B cell (primary cell): ENCODE measurements around the gene SLC7A6. TPM values are rescaled to one million over a fixed set of nuclear protein-coding genes. Genes with fewer than 3 reads are reported as not detected.

Experiments used
- ATAC-seq: fragments of 200-7000 bp; cut with Tn5 transposase; one replicate; pipeline ENCODE4 v1.10.0; 2021; ENCODE audit warnings: low read depth, mild to moderate bottlenecking, moderate number of reproducible peaks, moderate library complexity
- CTCF ChIA-PET: fragments of 350-600 bp; sonication (Branson Sonifier 250); formaldehyde crosslinking; loops from one replicate; lab custom pipeline; 2021; ENCODE audit warnings: antibody characterized with exemption, inconsistent platforms; lab: Charles Lee
- POLR2A ChIA-PET: fragments of 350-600 bp; sonication (Branson Sonifier 250); formaldehyde crosslinking; loops from one replicate; lab custom pipeline; 2021; ENCODE audit warnings: antibody characterized with exemption; lab: Charles Lee
- DNase-seq: peaks from one replicate; pipeline ENCODE4 v3.0.0; 2013
- H2AFZ ChIP-seq: 2 replicates; pipeline ENCODE4 v1.6.1; 2012; ENCODE audit warnings: mild to moderate bottlenecking, low read depth, low read length; ENCODE audit not compliant: insufficient read depth, poor library complexity, severe bottlenecking
- H3K27ac ChIP-seq, 2 donors: 1 replicate in 1 of 2; 2 replicates in 1 of 2; pipeline ENCODE4 v1.5.1; 2012 to 2013; ENCODE audit warnings: low read length in 2 of 2, mild to moderate bottlenecking in 2 of 2, moderate library complexity in 1 of 2
- H3K27me3 ChIP-seq, 4 experiments: fragments of 200-600 bp in 1 of 4; sonication (generic) in 1 of 4; replicated peaks in 1 of 4; 1 replicate in 2 of 4; 2 replicates in 2 of 4; pipeline versions ENCODE4 v1.6.1 to v1.7.0; 2013 to 2016; ENCODE audit warnings: low read length in 3 of 4, mild to moderate bottlenecking in 2 of 4, mixed read lengths in 1 of 4, moderate library complexity in 1 of 4; ENCODE audit not compliant: insufficient read depth in 4 of 4, control insufficient read depth in 3 of 4; ENCODE audit errors: control extremely low read depth in 1 of 4
- H3K36me3 ChIP-seq, 2 experiments: replicated peaks in 1 of 2; 1 replicate in 1 of 2; 2 replicates in 1 of 2; pipeline versions ENCODE4 v1.6.1 to v1.7.1; 2013; ENCODE audit warnings: low read length in 1 of 2; ENCODE audit not compliant: insufficient read depth in 2 of 2, control insufficient read depth in 1 of 2; ENCODE audit errors: control extremely low read depth in 1 of 2, extremely low read depth in 1 of 2
- H3K4me1 ChIP-seq, 2 donors: fragments of 200-600 bp in 1 of 2; sonication (generic) in 1 of 2; 1 replicate in 1 of 2; 2 replicates in 1 of 2; pipeline versions ENCODE4 v1.5.1 to v1.6.1; 2013 to 2017; ENCODE audit warnings: low read length in 2 of 2; ENCODE audit not compliant: control insufficient read depth in 2 of 2, insufficient read depth in 2 of 2
- H3K4me2 ChIP-seq: replicated peaks from 2 replicates; pipeline ENCODE3; 2012; ENCODE audit warnings: mild to moderate bottlenecking, low read depth, low read length; ENCODE audit not compliant: poor library complexity, severe bottlenecking
- H3K4me3 ChIP-seq, 5 experiments: fragments of 200-600 bp in 1 of 5; sonication (generic) in 1 of 5; 1 replicate in 3 of 5; 2 replicates in 2 of 5; pipeline versions ENCODE4 v1.5.1 to v1.7.0; 2011 to 2016; ENCODE audit warnings: low read length in 4 of 5, mild to moderate bottlenecking in 4 of 5, low read depth in 2 of 5, control low read depth in 1 of 5, moderate library complexity in 1 of 5; ENCODE audit not compliant: insufficient read depth in 1 of 5; ENCODE audit errors: control extremely low read depth in 1 of 5, extremely low read depth in 1 of 5
- H3K79me2 ChIP-seq: fragments of 200-600 bp; sonication (generic); one replicate; pipeline ENCODE4 v1.6.0; 2016; ENCODE audit warnings: low read length; ENCODE audit not compliant: control insufficient read depth, insufficient read depth
- H3K9ac ChIP-seq: fragments of 200-600 bp; sonication (generic); 2 replicates; pipeline ENCODE4 v1.6.1; 2017; ENCODE audit warnings: mild to moderate bottlenecking, low read length, moderate library complexity
- H3K9me3 ChIP-seq, 3 donors: one replicate each; pipeline versions ENCODE4 v1.6.1 to v1.7.1; 2013; ENCODE audit warnings: low read length in 2 of 3; ENCODE audit not compliant: control insufficient read depth in 2 of 3, insufficient read depth in 1 of 3; ENCODE audit errors: control extremely low read depth in 1 of 3
- H4K20me1 ChIP-seq: 2 replicates; pipeline ENCODE4 v1.6.0; 2012; ENCODE audit warnings: mild to moderate bottlenecking, low read length; ENCODE audit not compliant: insufficient read depth, control insufficient read depth, poor library complexity, severe bottlenecking
- H3K27ac Mint-ChIP-seq: one replicate; pipeline ENCODE4 v1.8.0; 2021; ENCODE audit warnings: mixed read lengths
- H3K27me3 Mint-ChIP-seq: one replicate; pipeline ENCODE4 v1.8.0; 2021; ENCODE audit warnings: mixed read lengths
- H3K4me1 Mint-ChIP-seq: one replicate; pipeline ENCODE4 v1.8.0; 2021; ENCODE audit warnings: mixed read lengths
- H3K4me3 Mint-ChIP-seq: one replicate; pipeline ENCODE4 v1.8.0; 2021; ENCODE audit warnings: mixed read lengths
- H3K9me3 Mint-ChIP-seq: one replicate; pipeline ENCODE4 v1.8.0; 2022; ENCODE audit warnings: mixed read lengths; ENCODE audit not compliant: insufficient read depth
- EZH2 ChIP-seq: IDR thresholded peaks from 2 replicates; pipeline ENCODE4 v1.6.1; 2012; ENCODE audit warnings: borderline replicate concordance, low read depth, mild to moderate bottlenecking, moderate library complexity, low read length; ENCODE audit not compliant: insufficient read depth, poor library complexity, severe bottlenecking
- WGBS: methylation state at CpG from one replicate; pipeline ENCODE4 v1.1.5; 2013; ENCODE audit warnings: missing lambda C conversion rate; ENCODE audit not compliant: insufficient coverage; 5-methylcytosine and 5-hydroxymethylcytosine counted together
- intact Hi-C: fragments of 100-400 bp; cut with micrococcal nuclease; formaldehyde crosslinking; loops from one replicate; pipeline ENCODE4 v1.10.0; 2022
- polyA plus RNA-seq: library from polyadenylated mRNA; depleted of rRNA; stranded (reverse); fragments of >200 nt; gene quantifications from 2 replicates; pipeline ENCODE4 v1.2.3, GENCODE V29; 2012
- small RNA-seq: library from RNA; depleted of rRNA; stranded (forward); fragments of <200 nt; gene quantifications from one replicate; pipeline ENCODE3, GENCODE V24; 2012; ENCODE audit warnings: low replicate concordance, low read depth; ENCODE audit not compliant: insufficient read length
- total RNA-seq, 2 donors: library from RNA; stranded (reverse); fragments of 120-200 nt in 1 of 2; gene quantifications; 1 replicate in 1 of 2; 2 replicates in 1 of 2; pipeline versions ENCODE4 v1.2.3 to v1.2.4, GENCODE V29; 2013 to 2022

Gene SLC7A6
- total and polyA plus RNA-seq, 2 donors (not counting 1 experiment from before 2014, with no cell fraction given) = 73.8 to 85.1 TPM

GRCh38 chr16:68350813-68351350, 86.6 kb downstream of the SLC7A6 start:
- DNase-seq (no peak), ATAC-seq (no peak)
- ChIA-PET CTCF (interaction anchor here (0.6 kb wide), 1 partner anchor 499 kb away, joined by 5 read pairs; no protein-coding TSS in a partner anchor), POLR2A (no interaction called here)
- H3K36me3 ChIP-seq = peaks cover 13 to 88% of the 10 kb centered on the region in 2 experiments
- H3K27ac ChIP-seq = no peak overlapping the region
- Mint-ChIP-seq H3K4me3 (no peak overlapping the region), H3K4me1 (peaks cover 7% of the 10 kb centered on the region), H3K27me3 (no peaks in the 10 kb centered on the region), H3K27ac (no peak overlapping the region), H3K9me3 (no peaks in the 10 kb centered on the region)
- TF ChIP-seq EZH2 = no peak
- H3K27me3 ChIP-seq = no peaks in the 10 kb centered on the region
- H3K9me3 ChIP-seq = no peaks in the 10 kb centered on the region
- intact Hi-C loops = no loop called here
- no peaks in the 10 kb centered on the region for H3K79me2 ChIP-seq
- H3K4me3 ChIP-seq = no peak overlapping the region
- H3K4me1 ChIP-seq = peaks cover 4 to 6% of the 10 kb centered on the region in 2 donors
- H2AFZ ChIP-seq = no peak overlapping the region
- WGBS = 100% methylated on average over 4 of the region's 10 CpGs
- peaks cover 8% of the 10 kb centered on the region for H4K20me1 ChIP-seq
- H3K9ac ChIP-seq = no peak overlapping the region
- no peak overlapping the region for H3K4me2 ChIP-seq

Small RNA genes lying within 50 kb of the gene (small RNA-seq; reads per million reads assigned to genes)
- not detected for gene RNU4-30P
- not detected for gene RNU6-1262P

Other genes starting within 250 kb of the SLC7A6 start
- gene DPEP2NB, start 248.6 kb upstream of the SLC7A6 start, total RNA-seq = not detected in 2 replicates
- gene DPEP2NB, start 248.6 kb upstream of the SLC7A6 start, polyA plus RNA-seq = not detected in 2 replicates
- gene DDX28, start 241.3 kb upstream of the SLC7A6 start, total RNA-seq = 19.2 and 20.2 TPM in 2 replicates
- 6.4 and 8.0 TPM in 2 replicates for gene DDX28, start 241.3 kb upstream of the SLC7A6 start, polyA plus RNA-seq
- 61.1 and 69.1 TPM in 2 replicates for gene DUS2, start 241.2 kb upstream of the SLC7A6 start, total RNA-seq
- gene DUS2, start 241.2 kb upstream of the SLC7A6 start, polyA plus RNA-seq = 93.0 and 98.9 TPM in 2 replicates
- 115 TPM in 2 replicates for gene NFATC3, start 179.2 kb upstream of the SLC7A6 start, total RNA-seq
- gene NFATC3, start 179.2 kb upstream of the SLC7A6 start, polyA plus RNA-seq = 33.4 and 42.7 TPM in 2 replicates
- gene ESRP2, start 28.4 kb upstream of the SLC7A6 start, total RNA-seq = 0.27 TPM in 1 of 2 replicates, not detected in the other
- 0.09 and 0.12 TPM in 2 replicates for gene ESRP2, start 28.4 kb upstream of the SLC7A6 start, polyA plus RNA-seq
- gene PLA2G15, start 19.2 kb upstream of the SLC7A6 start, total RNA-seq = 10.8 and 12.5 TPM in 2 replicates
- gene PLA2G15, start 19.2 kb upstream of the SLC7A6 start, polyA plus RNA-seq = 6.1 and 9.6 TPM in 2 replicates
- gene SLC7A6OS, start 46.4 kb downstream of the SLC7A6 start, total RNA-seq = 52.0 and 54.1 TPM in 2 replicates
- 5.9 and 9.9 TPM in 2 replicates for gene SLC7A6OS, start 46.4 kb downstream of the SLC7A6 start, polyA plus RNA-seq
- gene PRMT7, start 46.5 kb downstream of the SLC7A6 start, total RNA-seq = 76.9 and 79.0 TPM in 2 replicates
- gene PRMT7, start 46.5 kb downstream of the SLC7A6 start, polyA plus RNA-seq = 80.4 and 88.9 TPM in 2 replicates
- gene SMPD3, start 184.0 kb downstream of the SLC7A6 start, total RNA-seq = 1.2 and 1.3 TPM in 2 replicates
- 1.8 and 2.8 TPM in 2 replicates for gene SMPD3, start 184.0 kb downstream of the SLC7A6 start, polyA plus RNA-seq